HG02884 (cell line): ENCODE results near the gene SLC66A2.
A peak's percentile ranks its signal among the peaks of the same experiment; 100 is the strongest.
"Not testable (repeated sequence)": the region's sequence is repeated elsewhere in the genome, so short reads cannot be mapped to it uniquely, and the experiment has no call there.

Experiments
- ATAC-seq: cut with Tn5 transposase; IDR thresholded peaks from one replicate; pipeline ENCODE4 v1.9.1; 2021; ENCODE audit warnings: mild to moderate bottlenecking, moderate library complexity; ENCODE audit not compliant: unreplicated experiment

SLC66A2 gene

DNA sequence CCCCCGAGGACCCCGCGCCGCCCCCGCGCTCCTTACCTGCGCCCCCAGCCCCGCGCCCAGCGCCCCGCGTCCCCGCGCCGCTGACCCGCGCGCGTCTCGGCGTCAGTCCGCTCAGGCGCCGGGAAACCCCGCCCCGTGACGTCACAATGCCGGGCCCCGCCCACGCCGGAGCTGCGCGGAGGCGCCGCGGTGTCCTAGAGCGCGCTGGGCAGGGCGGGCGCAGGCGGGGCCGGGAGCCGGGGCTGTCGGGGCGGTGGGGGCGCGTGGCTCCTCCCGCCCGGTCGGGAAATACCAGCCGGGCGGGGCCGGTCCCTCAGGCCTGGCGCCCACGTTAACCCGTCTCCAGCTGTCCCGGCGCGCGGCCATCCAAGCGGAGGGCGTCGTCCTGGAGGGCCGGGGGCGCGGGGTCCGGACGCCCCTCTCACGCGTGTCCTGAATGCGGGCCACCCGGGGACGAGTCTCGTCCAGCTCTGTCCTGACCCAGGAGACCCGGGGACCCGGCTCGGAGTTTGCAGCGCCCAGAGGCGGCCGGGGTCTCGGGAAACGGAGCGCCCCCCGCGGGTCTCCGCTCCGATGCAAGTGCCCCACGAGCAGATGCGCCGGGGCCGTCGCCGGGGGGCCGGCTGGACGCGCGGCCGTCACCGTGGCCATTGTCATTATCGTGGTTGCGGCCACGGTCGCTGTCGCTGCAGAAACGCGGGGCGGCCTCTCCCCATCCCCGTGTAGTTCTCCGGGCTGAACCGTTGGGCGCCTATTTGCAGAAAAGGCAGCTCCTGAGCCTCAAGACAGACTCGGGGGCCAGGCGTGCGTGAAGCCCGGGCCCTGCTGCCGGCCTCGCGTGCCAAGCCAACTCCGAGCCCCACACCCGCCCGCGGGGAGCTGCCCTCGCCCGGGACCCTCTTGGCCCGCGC, at the start of gene SLC66A2:
Gene SLC66A2 (minus strand): TSS at position 109 of the 911 bp plus-strand sequence. CDS start 727 bp downstream, outside the sequence.
- ATAC-seq = peak; percentile 69

DNA sequence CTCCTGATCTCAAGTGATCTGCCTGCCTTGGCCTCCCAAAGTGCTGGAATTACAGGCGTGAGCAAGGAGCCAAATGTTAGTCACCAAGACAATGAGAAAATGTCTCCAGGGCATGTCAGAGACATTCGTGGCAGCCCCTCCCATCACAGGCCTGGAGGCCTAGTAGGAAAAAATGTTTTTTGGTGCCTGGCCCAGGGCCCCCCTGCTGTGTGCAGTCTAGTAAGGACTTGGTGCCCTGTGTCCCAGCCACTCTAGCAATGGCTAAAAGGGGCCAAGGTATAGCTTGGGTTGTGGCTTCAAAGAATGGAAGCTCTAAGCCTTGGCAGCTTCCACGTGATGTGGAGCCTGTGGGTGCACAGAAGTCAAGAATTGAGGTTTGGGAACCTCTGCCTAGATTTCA, 49.4 kb upstream of the SLC66A2 start:
- ATAC-seq = no peak

DNA sequence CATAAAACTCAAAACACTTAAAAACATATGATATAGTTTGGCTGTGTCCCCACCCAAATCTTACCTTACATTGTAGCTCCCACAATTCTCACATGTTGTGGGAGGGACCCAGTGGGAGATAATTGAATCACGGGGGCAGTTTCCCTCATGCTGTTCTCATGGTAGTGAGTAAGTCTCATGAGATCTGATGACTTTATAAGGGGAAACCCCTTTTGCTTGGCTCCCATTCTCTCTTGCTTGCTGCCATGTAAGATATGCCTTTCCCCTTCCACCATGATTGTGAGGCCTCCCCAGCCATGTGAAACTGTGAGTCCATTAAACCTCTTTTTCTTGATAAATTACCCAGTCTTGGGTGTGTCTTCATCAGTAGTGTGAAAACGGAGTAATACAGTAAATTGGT, 48.2 kb upstream of the SLC66A2 start:
- ATAC-seq = not testable (repeated sequence)

DNA sequence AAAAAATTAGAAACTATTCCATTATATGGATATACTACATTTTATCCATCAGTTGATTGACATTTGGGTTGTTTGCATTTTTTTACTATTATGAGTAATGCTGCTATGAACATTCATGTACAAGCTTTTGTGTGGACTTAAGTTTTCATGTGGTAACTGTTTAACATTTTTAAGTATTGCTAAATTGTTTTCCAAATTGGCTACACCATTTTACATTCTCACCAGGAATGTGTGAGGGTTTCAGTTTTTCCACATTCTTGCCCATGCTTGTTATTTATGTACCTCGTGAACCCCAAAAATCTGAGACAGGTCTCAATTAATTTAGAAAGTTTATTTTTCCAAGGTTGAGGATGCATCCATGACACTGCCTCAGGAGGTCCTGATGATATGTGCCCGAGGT, 40.0 kb upstream of the SLC66A2 start:
- ATAC-seq = no peak

DNA sequence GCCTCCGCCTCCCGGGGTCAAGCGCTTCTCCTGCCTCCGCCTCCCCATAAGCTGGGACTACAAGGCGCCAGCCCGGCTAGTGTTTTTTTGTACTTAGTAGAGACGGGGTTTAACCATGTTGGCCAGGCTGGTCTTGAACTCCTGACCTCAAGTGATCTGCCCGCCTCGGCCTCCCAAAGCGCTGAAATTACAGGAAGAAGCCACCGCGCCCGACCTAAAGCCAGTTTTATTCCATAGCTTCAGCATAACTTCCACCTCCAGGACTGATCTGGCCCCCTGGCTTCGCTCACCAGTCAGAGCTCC, 37.7 kb upstream of the SLC66A2 start:
- ATAC-seq = no peak

DNA sequence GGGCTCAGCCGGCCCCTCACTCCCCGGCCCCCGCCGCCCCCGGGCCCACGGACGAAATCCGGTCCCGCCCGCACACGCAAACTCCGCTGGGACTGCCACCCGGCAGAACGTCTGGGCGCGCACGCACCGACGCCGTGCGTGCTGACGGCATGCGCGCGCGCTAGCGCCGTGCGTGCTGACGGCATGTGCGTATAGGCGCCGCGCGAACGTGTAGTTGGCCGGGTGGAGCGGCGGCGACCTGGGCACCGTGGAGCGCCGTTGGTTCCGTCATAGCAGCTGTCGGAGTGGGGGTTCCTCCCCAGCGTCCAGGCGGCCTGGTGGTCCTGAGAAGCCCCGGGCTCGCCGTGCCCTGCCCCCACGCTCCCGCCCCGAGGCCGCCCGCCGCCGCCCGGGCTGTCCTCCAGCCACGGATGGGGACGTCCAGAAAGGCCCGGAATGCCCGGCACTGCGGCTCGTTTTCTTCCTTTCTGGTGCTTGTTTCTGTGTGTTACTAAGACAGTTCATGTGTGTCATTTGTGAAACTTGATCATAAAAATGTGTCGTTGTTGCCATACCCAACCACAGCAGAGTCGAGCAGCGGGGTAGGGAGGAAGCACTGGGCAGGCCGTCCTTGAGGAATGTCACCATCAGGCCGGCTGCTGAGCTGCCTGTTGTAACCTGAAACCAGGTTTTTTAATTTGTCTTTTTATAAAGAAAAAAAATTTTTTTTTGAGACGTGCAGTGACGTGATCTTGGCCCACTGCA, 37.2 kb upstream of the SLC66A2 start, which contains the start of gene TXNL4A:
Gene TXNL4A (minus strand): TSS at position 113 of the 744 bp plus-strand sequence. CDS start 171 bp downstream, outside the sequence.
- ATAC-seq = peak; percentile 97

DNA sequence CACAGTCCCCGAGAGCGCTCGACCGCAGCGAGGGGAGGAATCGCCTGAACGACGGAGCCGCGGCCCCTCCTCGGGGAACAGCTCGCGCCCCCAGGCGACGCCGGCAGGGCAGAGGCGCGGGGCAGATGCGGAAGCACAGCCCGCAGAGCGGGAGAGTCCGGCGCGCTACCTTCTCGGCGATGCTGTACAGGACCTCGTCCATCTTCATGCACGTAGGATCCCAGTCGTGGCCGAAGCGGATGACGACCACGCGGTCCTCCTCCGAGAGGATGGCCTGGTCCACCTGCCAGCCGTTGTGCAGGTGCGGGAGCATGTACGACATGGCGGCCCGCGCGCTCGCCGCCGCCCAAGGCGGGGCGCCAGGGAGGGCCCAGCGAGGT, 36.6 kb upstream of the SLC66A2 start:
- peak; percentile 48 for ATAC-seq

DNA sequence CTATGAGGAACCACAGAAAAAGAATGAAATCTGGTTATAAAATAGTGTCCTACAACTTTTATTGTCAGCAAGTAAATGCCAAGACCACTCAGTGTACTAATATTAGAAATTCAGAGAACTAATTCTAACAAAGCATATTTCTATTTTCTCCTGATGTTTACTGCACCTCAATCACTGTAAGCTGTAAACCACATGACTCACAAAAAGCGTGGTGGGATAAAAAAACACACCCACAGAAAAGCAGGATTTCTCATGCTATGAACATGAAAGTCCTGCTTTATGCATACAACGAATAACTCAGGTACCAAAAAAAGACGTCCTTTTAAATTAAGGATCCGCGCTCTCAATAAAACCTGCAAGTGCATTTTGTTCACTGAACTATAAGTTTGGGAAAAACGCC, 36.1 kb upstream of the SLC66A2 start:
- ATAC-seq = no peak

DNA sequence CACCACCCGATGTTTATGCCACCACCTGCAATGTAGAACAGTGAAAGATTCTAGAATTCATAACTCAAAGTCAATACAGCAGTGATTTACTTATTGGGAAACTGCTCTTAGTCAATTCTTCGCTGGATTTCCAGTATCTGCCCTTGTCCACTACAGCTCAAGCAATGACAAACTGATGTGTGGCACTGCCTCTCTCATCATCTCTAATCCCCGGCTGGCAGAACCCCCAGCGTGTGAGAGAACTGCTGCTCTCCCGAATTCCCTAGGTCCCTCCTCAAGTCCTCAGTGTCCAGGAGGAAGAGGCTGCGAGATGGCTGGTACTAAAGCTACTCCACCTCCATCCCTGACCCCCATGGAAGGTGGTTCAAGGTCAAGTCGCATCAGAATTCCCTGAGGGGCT, 35.3 kb upstream of the SLC66A2 start:
- no peak for ATAC-seq

DNA sequence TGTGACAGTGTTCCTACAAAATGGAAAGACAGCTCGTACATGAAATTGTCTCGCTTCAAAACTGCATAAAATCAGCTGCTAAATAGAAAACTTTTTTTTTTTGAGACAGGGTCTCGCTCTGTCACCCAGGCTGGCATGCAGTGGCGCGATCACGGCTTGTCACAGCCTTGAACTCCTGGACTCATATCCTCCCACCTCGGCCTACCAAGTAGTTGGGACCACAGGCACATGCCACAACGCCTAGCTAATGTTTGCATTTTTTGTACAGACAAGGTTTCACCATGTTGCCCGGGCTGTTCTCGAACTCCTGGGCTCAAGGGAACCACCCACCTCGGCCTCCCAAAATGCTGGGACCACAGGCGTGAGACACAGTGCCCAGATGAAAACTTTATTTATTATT, 33.7 kb upstream of the SLC66A2 start:
- no peak for ATAC-seq

DNA sequence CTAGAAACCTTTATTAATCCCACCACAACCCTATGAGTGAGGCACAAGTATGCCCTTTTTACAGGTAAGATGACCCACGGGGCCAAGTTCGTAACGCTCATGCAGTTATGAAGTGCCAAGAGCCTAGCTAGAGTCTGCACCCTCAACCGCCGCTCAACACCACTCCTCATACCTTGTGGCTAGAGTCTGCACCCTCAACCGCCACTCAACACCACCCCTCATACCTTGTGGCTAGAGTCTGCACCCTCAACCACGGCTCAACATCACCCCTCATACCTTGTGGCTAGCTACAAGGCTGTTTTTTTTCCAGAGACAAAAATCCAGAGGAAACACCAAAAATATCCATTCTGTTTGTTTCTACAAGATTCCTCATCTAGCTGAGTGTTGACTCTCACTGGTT, 32.3 kb upstream of the SLC66A2 start:
- ATAC-seq = no peak

DNA sequence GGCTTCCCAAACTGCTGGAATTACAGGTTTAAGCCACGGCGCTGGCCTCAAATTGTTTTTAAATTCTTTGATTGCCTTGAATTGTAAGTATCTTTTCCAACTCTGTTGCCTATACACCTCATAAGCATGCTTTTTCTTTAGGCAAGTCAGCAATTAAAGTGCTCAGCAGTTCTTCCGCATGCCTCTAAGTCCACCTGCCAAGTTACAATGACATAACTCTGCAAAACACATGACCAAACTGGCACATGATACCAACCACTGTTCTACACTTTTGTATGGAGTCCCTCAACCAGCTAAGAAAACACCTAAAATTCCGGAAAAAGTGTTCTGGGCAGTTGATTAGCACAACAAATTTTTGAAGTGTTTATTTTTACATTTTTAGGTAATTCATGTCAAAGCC, 31.8 kb upstream of the SLC66A2 start:
- ATAC-seq = no peak

DNA sequence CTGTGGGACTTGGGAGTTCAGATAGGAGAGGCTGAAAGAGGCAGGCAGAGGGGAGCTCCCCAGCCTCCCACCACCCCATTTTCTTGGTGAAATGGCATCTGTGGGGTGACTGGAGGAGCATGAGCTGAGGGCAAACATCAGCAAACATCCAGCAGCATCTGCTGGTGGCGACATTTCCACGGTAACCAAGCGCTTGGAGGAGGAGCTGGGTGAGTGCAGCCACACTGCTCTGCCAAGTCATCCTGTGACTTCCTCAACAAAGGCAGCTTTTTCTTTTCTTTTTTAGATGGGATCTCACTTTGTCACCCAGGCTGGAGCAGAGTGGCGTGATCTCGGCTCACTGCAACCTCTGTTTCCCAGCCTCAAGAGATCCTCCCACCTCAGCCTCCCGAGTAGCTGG, 31.3 kb upstream of the SLC66A2 start:
- ATAC-seq = no peak

DNA sequence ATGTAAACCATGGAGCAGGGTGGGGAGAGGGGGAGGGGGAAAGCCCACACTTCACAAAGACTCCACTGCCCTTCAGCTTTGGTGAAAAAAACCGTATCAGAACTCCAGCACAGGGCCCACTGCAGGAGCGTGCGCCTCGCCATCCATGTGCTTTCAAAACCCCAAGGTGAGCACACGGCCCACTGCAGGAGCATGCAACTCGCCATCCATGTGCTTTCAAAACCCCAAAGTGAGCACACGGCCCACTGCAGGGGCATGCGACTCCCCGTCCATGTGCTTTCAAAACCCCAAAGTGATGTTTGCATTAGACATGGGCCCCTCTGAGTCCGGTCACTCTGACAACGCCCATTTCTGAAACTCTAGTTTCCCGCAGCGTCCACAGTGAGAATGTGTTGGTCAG, 29.1 kb upstream of the SLC66A2 start:
- no peak for ATAC-seq

DNA sequence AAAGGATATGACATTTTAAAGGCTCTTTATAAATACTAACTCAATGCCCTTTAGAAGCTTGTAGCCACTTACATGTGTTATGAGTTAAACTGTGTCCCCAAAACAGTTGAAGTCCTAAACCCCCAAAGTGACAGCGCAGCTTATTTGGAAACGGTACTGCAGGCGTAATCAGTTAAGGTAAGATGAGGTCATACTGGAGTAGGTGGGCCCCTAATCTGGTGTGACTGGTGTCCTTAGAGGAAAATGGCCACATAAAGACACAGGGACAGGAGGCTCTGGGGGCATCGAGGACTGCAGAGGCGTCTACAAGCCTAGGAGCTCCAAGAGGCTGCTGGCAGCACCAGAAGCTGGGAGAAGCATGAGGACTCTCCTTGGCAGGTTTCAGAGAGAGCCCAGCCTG, 28.4 kb upstream of the SLC66A2 start:
- no peak for ATAC-seq

DNA sequence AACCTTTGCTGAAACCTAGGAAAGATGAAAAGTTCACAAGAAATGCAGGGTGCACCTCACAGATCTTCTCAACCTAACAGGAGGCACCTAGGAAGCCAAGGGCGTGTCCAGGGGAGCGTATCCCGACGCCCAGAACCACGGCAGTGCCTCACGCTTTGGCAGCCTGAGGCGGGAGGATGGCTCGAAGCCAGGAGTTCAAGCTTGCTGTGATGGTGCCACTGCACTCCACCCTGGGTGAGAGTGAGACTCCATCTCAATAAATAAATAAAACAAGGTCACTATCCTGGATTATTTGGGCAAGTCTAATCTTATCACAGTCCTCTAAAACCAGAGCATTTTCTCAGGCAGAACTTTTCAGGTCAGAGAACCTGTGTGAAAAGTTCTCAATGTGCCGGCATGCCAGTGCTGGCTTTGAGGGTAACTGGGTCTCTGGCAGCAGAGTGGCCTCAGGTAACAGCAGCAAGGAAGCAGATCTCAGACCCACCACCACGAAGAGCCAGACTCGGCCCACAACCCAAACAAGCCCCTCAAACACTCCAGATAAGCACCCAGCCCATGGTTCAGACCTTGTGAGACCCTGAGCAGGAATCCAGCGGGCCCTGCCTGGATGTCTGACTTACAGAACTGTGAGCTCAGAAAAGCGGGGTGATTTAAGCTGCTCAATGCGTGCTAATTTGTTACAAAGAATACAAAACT, 24.7 kb upstream of the SLC66A2 start:
- ATAC-seq = no peak

DNA sequence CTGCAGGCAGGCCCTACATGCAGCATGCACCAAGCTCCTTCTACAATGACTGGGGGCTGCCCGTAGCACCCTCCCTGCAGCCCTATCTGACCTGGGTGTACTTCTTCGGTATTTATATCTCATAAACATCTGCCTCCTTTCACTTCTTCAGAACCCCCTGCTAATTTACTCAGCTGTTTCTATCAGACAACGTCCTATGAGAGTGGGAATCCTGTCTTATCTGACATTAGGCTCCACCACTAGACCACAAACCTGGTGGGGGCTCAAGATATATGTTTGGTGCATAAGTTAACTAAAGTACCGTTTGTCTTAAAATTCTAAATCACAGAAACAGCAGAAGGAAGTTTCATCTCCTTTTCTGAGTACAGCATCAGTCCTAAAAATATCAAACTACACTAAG, 23.6 kb upstream of the SLC66A2 start:
- no peak for ATAC-seq

DNA sequence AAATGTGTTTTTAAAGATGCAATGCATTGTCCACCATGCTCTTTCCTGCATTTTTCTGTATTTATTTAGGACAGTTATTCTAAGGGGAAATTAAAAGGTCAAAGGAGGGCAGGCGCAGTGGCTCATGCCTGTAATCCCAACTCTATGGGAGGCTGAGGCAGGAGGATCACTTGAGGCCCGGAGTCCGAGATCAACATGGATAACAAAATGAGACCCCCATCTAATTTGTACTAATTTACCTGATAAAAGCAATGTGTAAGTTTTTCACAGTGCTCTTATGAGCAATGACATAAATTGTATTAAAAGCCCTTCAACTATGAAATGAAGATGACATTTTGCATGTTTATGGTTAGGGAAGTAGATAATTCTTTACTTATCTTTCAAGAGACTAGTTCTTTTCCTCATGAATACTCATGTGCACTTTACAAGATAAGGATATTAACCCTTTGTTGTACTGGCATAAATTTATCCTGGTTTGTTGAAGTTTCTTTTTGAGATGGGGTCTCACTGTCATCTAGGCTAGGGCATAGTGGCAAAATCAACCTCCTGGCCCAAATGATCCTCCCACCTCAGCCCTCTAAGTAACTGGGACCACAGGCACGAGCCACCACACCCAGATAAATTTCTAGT, 22.7 kb upstream of the SLC66A2 start:
- no peak for ATAC-seq

DNA sequence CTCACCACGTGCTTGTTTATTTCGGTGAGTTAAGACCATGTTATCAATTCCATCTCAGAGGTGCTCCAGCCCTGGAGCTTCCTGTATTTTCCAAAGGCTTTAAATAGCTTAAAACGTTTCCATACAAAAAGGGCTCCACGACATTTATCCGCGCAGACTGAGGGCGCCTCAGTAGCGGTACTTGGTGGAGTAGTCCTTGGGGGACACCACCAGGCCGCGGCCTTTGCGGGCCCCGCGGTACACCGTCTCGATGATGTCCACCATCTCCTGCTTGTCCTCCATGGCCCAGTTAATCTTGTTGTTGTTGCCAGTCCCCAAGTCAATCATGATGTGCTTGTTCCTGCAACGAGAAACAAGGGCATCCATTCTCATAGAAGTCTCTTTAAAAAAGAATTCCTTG, 22.1 kb upstream of the SLC66A2 start:
- ATAC-seq = no peak

DNA sequence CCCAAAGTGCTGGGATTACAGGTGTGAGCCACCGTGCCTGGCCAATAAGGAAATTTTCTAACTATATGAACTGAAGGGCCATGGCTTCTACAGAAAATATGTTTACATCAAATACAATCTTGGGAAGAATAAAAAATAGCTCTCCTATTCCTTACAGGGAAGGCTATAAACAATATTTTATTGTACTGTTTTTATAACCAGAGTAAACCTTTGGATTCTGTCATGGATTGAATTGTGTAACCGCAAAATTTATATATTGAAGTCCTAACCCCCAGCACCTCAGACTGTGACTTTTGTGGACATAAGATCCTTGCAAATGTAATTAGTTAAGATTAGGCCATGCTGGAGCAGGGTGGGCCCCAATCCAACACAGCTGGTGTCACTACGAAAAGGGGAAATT, 21.3 kb upstream of the SLC66A2 start:
- no peak for ATAC-seq

DNA sequence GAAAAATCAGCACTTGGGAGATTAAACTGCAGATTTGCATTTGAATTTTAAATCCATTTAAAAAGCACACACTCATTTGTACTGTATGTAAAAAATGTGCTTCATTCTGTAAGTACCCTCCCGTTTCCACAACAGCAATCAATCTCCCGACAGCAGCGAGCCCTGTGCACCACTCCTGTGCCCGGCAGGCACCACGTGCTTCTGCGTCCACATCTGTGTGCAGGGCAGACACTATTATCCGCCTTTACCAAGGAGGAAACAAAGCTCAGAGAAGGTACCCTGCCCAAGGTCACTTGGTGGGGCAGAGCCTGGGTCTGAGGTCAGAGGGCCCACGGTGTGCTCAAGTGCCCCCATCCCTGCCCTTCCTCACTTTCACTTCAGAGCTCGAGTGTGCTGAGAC, 20.5 kb upstream of the SLC66A2 start:
- ATAC-seq = no peak
